ENCODE results near the gene DPEP3.

- no peak for TF ChIP-seq CTCF (IDR thresholded peaks at IDR 0.05)
- no peak for TF ChIP-seq POLR2A (IDR thresholded peaks at IDR 0.05)
Measured at GRCh38 chr16:67931712-67932461, 48.4 kb downstream of the DPEP3 start, which contains the start of gene CTRL.
